GM21529 (cell line): ENCODE data around the gene GNAS.

ENCODE experiments used
- ATAC-seq: cut with Tn5 transposase; IDR thresholded peaks from one replicate; pipeline ENCODE4 v1.9.1; 2021; ENCODE audit not compliant: unreplicated experiment

GNAS gene

DNA sequence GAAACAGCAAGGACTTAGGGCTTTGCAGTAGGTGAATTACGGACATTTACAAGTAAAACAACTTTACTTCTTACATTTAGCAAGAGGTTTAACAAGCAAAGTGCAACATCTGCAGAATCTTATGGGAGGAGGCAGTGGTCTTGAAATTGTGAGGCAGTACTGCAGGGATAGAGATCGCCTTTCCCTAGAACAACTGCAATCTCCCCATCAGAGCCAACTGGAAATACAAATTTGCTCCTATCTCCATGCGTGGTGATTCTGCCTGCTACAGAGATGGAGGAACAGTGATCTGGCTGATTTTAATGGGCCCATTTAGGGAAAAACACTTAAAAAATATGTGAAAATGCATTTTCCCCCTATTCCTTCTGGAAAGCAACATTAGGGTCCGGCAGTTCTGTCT lies 25.9 kb downstream of the GNAS start:
- no peak for ATAC-seq

DNA sequence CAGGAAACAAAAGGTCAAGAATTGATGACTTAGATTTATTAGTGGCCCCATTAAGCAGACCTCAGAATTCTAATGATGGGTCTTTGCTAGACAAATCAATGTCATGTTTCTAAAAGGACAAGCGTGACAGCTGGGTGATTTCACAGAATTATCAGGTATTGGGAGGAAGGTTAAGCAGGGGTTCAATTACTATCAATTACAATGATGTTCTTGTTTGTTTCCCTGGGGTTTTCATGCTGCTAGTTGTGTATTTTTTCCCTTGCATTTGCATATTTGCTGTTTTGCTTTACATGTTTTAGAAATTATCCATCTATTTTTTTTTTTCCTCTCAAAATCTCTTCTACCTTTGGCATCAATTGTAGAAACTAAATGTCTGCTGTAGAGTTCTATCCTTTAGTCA lies 27.9 kb downstream of the GNAS start:
- ATAC-seq: no peak

DNA sequence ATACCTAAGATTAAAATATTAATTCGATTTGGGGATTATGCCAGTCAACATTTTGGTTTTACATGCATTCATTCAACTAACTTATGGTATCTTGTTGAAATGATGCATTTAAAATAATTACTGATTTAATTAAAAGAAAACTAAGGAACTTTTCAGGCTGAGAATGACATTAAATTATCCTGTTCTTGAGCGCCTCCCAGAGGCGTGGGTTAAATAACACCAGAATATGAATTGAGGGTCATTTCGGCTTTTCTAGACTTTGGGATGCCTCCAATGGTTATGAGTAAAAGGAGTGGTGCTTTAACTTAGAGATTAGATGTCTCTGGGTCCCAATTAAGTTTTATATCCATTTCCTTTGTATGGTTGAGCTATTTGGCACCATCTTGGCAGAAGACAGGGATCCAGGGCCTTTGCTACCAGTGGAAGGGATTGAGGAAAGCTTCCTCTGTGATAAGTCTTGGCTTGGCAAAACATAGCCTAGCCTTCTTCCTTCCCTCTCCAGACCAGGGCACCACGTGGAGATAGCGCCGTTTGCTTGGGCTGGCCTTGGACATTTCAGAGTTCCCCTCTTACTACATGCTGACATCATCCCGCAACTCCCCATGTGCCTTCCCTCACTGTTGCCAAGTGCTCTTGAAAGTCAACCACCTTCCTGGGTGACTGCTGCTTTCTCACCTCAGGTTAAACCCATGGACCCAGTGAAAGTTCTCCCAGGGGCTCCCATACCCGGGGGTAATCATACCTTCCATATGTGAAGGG lies 28.7 kb downstream of the GNAS start:
- ATAC-seq: no peak

DNA sequence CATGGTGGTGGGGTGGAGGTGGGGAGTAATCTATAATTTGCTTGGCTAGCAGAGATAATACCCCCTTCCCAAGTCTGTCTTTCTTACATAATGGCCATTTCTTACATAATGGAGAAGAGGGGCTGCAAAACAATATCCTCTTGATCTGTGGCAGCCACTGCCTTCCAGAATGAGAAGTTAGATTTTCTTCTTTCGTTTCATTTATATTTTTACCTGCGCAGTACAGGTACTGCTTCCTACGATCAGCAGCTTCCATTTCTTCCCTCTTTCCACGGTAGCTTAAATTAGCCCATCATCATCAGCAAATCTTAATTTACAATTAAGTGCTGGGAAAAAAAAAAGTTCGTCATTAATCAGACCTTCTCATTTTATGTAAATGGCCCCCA lies 30.2 kb downstream of the GNAS start:
- ATAC-seq: no peak

DNA sequence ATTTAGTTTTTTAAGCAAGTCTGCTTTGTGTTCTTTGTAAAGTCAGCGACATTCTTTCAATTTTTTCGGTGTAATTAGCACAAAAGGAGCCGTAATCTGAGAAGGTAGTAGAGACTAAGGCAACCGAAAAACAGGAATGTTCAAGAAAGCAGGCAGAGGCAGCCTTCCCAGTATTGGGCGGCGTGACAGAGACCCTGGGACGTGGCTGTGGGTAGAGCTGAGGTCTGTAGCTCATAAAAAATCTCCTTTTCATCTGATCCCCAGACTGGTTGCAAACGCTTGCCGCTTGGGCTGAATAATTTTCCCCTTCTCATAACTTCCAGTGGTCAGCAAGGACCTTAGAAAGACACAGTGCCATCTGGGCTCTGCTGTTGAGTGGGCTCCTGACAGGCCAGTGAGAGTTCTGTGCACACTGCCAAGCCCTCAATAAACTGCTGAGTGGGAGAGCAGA lies 30.8 kb downstream of the GNAS start:
- no peak for ATAC-seq

DNA sequence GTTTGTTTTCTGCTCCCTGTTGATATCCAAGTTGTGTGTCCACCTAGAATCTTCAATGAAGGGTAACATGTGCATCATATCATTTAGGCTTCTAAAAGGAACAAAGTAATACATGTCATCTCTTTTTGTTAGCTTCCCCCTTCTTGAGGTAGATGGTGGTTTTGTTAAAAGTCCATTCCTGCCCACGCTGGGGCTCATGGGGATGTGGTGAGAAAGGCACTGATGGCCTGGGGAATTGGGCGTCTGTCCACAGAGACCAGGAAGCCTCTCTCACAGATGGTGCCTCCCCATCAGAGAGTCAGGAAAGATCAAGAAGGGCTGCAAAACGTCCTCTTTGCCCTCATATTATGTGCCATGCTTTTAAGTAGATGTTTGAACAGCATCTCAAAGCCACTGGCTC lies 32.5 kb downstream of the GNAS start:
- no peak for ATAC-seq

DNA sequence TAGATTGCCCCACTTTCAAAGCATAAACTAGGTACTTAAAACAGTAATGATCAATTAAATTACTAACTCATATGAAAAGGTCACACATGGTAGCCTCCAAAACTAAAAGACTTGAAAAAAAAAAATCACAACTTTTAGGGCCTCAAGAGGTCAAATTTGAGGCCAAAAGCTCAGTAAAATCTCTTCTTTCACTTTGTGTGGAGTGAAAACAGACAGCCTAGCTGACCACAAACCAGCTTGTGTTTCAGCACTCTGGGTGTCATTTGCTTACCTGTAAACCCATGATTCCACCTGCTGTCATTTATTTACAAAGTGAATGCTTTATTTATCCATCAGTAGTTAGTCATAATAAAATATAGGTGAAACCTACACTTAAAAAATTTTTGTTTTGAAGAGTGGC lies 34.0 kb downstream of the GNAS start:
- no peak for ATAC-seq

DNA sequence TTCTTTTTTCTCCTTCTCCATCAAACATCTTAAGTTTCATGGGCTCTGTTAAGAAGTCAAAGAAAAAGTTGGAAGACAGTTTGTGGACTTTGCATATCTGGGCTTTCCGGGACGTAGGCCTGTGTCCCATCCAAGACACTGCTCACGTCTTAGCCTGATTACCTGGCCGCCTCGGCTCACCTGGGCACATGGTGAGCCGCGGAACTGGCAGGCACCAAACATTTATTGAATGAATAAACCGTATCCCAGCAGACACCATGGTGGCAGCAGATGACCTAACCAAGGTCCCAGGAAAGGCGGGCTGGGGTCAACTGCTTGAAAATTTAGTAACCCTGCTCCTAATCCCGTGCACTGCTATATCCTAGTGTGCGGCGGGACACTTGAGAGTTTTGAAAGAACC lies 35.6 kb downstream of the GNAS start:
- no peak for ATAC-seq

DNA sequence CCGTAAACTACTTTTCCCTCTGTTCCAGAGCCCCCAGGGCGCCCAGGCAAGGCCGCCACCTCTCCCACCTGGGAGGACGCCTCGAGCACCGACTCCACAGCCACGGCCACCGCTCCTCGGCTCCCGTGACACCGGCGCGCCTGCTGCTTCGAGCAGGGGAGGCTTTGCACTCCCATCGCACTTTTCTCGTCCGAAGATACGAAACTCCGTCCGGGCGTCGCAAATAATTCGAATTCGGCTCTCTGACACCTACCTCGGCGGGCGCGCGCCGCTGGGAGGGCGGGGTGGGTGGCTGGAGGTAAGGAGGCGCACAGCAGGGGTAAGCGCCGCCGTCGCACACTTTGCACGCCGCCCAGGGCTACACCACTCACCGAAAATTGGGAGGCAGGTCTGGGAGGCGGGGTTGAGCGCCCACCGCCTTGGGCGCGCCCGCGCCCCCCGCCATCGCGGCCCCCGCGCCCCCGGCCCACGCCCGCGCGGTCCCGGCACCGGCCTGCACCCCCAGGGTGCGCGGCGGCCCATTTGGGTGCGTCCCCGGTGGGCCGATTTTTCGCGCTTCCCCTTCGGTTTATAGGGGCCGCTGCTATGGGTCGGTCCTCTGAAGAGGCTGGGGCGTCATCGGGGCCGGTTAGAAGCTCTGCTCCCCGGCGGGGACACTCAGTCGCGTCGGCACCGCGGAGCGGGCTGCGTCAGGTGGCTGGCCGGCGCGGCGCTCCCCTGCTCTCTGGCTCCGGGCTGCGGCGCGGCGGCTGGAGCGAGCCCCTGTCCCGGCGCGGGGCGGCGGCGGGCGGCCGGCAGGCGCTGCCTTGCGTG lies 36.2 kb downstream of the GNAS start:
- peak; percentile 44 for ATAC-seq

DNA sequence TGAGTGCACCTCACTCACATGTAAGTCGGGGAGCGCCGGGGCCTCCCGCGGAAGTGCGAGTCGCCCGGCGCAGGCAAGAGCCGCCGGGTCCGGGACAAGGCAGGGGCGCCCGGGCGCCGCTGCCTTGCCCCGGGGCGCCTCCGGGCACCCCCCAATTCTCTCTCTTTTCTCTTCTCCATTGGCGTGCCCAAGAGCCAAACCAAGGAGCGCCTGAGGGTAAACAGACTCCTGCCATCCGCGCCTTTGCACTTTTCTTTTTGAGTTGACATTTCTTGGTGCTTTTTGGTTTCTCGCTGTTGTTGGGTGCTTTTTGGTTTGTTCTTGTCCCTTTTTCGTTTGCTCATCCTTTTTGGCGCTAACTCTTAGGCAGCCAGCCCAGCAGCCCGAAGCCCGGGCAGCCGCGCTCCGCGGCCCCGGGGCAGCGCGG lies 36.8 kb downstream of the GNAS start:
- ATAC-seq: no peak

DNA sequence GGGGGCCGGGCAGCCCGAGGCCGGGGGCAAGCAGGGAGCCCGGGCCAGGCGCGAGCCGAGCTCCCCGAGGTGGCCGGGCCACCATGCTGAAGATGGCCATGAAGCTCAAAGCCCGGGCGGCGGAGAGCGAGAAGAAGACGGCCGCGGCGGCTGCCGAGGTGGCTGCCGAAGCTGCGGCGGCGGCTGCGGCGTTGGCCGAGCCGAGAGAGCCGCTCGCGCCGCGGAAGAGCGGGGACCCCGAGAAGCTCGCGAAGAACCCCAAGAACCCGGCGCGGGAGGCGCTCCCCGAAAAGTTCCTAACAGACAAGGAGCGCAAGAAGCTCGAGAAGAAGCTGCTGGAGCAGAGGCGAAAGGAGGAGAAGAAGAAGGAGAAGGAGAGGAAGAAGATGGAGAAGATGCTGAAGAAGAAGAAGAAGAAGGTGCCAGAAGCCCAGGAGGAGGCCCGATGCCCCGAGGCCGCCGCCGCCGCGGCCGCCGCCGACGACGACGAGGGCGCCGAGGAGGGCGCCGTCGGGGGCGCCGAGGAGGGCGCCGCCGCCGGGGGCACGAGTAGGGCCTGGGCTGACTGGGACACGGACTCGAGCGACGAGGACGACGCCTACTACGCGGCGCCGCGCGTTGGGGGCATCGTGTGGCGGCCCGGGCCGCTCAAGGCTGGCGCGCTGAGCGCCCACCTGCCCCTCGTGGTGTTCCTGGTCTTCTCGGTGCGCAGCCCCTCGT lies 37.4 kb downstream of the GNAS start:
- ATAC-seq: peak; percentile 2

DNA sequence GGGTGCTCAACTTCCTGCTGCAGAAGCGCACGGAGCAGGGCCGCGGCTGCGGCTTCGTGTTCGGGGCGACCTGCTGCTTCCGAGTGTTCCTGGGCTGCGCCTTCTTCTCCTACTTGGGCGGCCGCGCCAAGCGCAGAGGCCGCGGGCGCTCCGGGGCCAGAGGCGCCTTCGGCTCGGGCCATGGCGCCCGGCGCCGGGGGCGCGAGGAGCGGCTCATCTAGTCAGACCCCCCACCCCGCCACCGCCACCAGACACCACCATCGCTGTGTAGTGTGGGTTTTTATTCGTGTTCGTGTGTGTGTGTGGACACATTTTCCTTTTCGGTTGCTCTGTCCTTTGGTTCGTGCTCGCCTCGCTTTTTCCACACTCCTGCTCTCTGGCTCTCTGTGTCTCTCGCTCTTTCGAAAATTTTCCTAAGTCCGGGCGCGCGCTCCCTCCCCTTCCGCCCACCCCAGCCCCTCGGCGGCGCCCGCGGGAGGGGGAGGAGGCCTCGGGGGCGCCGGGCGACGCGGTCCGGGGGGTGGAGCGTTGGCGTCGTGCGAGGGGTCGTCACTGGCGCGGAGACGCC lies 38.1 kb downstream of the GNAS start:
- ATAC-seq: peak; percentile 18

DNA sequence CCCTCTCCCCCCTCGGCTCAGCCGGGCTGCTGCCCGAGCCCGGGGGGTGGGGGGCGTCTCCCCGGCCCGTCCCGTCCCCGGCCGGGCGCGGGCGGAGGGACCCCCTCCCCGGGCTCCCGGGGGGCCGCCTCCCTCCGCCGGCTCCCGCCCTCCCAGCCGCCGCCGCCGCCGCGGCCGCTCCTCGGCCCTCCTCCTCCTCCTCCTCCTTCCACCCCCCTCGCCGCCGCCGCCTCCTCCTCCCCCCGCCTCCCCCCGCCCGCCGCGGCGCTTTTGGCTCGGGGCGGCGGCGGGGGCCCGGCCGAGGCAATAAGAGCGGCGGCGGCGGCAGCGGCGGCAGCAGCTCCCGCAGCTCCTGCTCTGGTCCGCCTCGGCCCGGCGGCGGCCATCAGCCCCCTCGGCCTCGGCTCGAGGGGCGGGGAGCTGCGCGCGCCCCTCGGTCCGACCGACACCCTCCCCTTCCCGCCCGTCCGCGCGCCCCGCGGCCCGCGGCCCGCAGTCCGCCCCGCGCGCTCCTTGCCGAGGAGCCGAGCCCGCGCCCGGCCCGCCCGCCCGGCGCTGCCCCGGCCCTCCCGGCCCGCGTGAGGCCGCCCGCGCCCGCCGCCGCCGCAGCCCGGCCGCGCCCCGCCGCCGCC lies 38.7 kb downstream of the GNAS start:
- ATAC-seq: peak; percentile 14

DNA sequence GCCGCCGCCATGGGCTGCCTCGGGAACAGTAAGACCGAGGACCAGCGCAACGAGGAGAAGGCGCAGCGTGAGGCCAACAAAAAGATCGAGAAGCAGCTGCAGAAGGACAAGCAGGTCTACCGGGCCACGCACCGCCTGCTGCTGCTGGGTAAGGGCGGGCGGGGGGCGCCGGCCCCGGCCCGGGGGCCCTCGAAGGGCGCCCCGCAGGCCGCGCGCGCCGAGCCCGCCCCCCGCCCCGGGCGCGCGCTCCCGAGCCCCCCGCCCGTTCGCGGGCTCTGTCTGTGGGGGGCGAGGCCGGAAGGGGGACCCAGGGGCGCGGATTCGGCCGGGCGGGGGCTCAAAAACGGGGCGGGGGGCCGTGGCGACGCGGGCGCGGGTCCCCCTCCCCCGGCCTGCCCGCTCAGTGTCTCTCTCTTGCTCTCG lies 39.2 kb downstream of the GNAS start:
- no peak for ATAC-seq

DNA sequence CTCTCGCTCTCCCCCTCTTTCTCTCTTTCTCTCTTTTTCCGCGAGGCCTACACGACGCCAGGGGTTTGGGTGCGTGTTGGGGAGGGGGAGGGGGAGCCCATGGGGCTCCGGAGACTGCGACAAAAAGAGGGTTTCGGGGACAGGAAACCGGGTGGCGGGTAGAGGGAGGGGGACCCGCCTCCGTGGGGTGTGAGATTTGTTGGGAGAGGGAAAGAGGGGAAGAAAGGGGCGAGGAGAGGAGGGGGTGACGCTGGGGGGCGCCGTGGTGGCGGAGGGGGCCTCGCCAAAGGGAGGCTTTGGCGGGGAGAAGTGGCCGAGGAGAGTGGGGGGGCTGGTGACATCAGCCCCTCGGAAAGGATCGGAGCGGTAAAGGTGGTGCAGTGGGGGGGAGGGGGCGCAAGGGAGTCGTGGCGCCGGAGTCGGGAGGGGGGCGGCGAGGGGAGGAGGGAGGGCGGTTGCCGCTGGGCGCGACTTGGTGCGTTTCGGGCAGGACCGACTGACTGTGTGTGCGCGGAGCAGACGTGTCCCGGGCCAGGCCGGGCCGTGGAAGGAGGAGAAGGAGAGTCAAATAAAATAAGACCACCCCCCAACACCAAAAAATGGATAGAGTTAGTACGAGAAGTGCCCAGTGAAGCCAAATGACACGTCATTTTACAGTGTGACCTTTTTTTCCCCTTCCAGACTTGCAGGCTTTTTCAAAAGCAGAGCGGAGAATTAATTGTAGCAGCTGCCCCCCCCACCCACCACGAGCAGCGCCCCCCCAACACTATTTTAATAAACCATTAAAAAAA lies 39.8 kb downstream of the GNAS start:
- ATAC-seq: no peak

DNA sequence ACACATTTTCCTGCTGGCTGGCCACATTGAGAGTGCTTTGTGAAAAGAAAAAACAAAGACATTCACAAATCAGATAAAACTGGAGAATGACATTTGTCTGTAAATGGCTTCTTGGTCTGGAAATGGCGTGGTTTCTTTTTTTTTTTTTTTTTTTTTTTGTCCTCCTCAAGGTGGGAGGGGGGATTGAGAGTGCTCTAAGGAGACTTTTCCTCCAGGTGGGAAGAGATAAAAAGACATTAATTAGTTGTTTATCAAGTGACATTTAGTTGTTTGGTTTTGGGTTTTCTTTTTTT lies 40.4 kb downstream of the GNAS start:
- ATAC-seq: no peak

DNA sequence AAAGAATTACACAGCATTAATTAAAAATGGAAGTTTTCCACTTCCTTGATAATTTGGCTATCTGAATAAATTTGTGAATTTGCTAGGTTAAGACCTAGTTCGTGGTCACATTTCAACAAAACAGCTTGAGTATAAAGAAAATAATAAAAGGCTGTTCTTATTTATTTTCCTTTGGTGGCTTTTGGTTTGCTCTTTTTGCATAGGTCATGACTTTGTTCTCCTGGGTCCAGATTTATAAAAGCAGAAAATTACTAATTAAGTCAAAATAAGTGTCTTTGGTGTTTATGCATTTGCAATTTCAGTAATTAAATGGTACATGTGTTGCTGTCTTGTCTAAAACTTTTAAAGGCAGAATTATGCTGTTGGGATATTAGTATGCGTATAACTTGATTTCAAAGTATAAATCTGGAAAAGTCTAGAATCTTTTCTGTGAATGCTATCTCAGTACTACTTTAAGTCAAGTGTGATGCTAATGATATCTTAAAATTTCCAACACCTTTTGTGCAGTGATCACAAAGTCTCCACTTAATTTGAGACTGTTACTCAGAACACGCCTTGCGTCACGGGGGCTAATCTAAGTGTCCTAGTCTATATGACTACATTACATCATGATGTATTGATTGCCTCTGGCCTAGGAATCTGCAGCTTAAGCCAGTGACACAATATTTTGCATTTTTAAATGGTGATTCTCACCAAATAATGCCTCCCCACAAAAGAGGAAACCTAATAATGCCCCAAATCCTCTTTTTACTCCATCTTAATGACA lies 41.0 kb downstream of the GNAS start:
- ATAC-seq: no peak

DNA sequence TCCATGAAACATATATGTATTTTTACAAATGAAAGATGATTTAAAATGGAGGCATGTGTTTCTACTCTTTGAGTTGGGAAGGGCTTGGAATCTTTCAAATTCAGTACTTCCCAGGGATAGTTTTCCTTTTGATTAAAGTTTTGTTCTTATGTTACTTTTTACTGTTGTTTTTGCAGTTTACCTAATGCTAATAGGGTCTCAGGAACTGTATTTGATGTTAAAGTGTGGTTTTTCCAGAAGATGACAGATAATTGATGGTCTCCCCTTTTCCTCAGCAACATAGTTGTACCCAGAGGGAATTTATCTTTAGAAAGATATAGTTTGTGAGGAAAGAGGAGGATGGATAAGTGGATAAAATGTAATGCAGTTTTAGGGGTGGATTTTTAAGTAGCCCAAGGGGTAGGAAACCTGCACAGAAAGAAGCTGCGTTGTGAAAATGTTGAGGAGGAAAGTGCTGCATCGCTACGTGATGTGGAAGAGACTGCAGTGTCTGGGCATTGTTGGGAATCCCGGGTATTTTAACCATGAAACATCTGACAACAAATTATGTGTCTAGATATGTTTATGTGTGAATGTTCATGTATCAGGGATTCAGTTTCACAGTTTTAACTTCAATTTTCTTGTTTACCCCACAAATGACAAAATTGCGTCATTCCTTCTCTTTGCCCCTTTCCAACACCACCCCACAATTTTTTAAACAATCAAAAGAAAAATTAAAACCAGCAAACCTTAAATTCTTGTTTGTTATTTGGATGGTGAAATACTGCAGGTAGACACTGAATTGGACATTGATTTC lies 42.3 kb downstream of the GNAS start:
- ATAC-seq: no peak
